Psoas muscle (tissue), 8 donors: ENCODE measurements around the gene ZNF683. TPM values are rescaled to one million over a fixed set of nuclear protein-coding genes. Genes with fewer than 3 reads are reported as not detected.

Experiments
- ATAC-seq, 4 donors: fragments of 200-7000 bp; cut with Tn5 transposase; one replicate each; pipeline ENCODE4 v1.9.1; 2020; ENCODE audit warnings: moderate library complexity in 3 of 4, mild to moderate bottlenecking in 2 of 4
- DNase-seq, 2 donors: peaks; one replicate each; pipeline ENCODE4 v3.0.0-alpha.2; 2020
- H3K27ac ChIP-seq: fragments of 200-600 bp; one replicate; pipeline ENCODE4 v1.8.0; 2022
- H3K27me3 ChIP-seq, 3 donors: fragments of 200-600 bp in 1 of 3; one replicate each; pipeline versions ENCODE4 v1.6.1 to v1.8.0; 2013 to 2022; ENCODE audit warnings: low read length in 2 of 3, mild to moderate bottlenecking in 2 of 3, moderate library complexity in 1 of 3; ENCODE audit not compliant: insufficient read depth in 3 of 3
- H3K36me3 ChIP-seq, 2 donors: fragments of 200-600 bp in 1 of 2; one replicate each; pipeline versions ENCODE4 v1.6.1 to v1.8.0; 2013 to 2022; ENCODE audit warnings: low read depth in 1 of 2, mild to moderate bottlenecking in 1 of 2, moderate library complexity in 1 of 2; ENCODE audit not compliant: insufficient read depth in 1 of 2
- H3K4me1 ChIP-seq: fragments of 200-600 bp; one replicate; pipeline ENCODE4 v1.8.0; 2022
- H3K4me3 ChIP-seq: fragments of 200-600 bp; one replicate; pipeline ENCODE4 v1.8.0; 2022; ENCODE audit warnings: mild to moderate bottlenecking
- H3K9me3 ChIP-seq: fragments of 200-600 bp; one replicate; pipeline ENCODE4 v1.8.0; 2022
- CTCF ChIP-seq: fragments of 200-600 bp; IDR thresholded peaks from one replicate; pipeline ENCODE4 v1.8.0; 2022; ENCODE audit warnings: antibody characterized with exemption
- WGBS, 3 donors: extraction: QIAGEN DNeasy Blood & Tissue Kit; methylation state at CpG; one replicate each; pipeline versions ENCODE4 v1.1.6 to v1.1.7; 2013; 5-methylcytosine and 5-hydroxymethylcytosine counted together
- intact Hi-C, 2 donors: fragments of 100-400 bp; cut with DNase I; formaldehyde crosslinking; loops; one replicate each; pipeline versions ENCODE4 v1.11.0 to v1.14.2; 2022
- polyA plus RNA-seq, 3 donors: library from polyadenylated mRNA; stranded (reverse); fragments of 200-250 nt; gene quantifications; one replicate each; pipeline ENCODE4 v1.2.3, GENCODE V29; 2013
- total RNA-seq, 4 donors: library from RNA; stranded (reverse); fragmentation: NEBNext Ultra II Directional in 2 of 4; extraction: Animal tissue kit (Norgen Biotek cat#: 25700) in 2 of 4; gene quantifications; one replicate each; pipeline versions ENCODE4 v1.2.1 to v1.2.4, GENCODE V29; 2021 to 2023
- donor health status: healthy with polysubstance abuse.
- donor health status: DM: no; HTN: no; CAD: no; lungs with moderate emphysema.
- donor health status: Bipolar disorder and iron deficiency.
- donor health status: healthy.
- donor health status: DM: yes; HTN: yes; CAD: no.
- donor health status: DM: no; HTN: no; CAD: no.
- donor health status: DM: no; HTN: no; CAD: no.
- donor health status: DM: yes; HTN: yes; CAD: no.

The ZNF683 gene
- total and polyA plus RNA-seq, 7 donors = 0.06 TPM; not detected in 6

DNA sequence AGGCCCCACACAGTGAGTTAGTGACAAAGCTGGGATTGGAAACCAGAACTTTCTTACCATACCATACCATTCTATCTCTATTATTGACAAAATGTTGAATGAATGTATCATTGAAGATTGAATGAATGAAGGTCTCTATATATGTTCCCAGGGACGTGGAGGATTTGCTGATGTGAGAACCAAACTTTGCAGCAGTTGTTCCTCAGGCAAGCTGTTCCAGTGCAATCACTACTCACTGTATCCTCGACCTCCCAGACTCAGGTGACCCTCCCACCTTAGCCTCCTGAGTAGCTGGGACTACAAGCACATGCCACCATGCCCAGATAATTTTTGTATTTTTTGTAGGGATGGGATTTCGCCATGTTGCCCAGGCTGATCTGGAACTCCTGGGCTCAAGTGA lies 26.5 kb upstream of the ZNF683 start:
- no peak for DNase-seq
- no peak overlapping the region for H3K4me3 ChIP-seq
- peaks cover 0 to 10% (median 4%) of the 10 kb centered on the region in 3 donors for H3K27me3 ChIP-seq
- no peaks in the 10 kb centered on the region for H3K9me3 ChIP-seq
- no peak for ATAC-seq
- no peak overlapping the region for H3K27ac ChIP-seq
- 71 to 80% (median 75%) methylated on average over 3 of the region's 3 CpGs for WGBS, 3 donors
- TF ChIP-seq CTCF = no peak
- H3K4me1 ChIP-seq = no peaks in the 10 kb centered on the region
- H3K36me3 ChIP-seq = no peaks in the 10 kb centered on the region
- intact Hi-C loops = no loop called here

GRCh38 chr1:26395754-26396153 lies 23.2 kb upstream of the ZNF683 start:
- Histone ChIP-seq H3K27me3 (no peaks in the 10 kb centered on the region), H3K4me3 (no peak overlapping the region), H3K27ac (no peak overlapping the region), H3K9me3 (no peaks in the 10 kb centered on the region), H3K4me1 (no peaks in the 10 kb centered on the region), H3K36me3 (no peaks in the 10 kb centered on the region)
- ATAC-seq (no peak), DNase-seq (no peak)
- no peak for TF ChIP-seq CTCF
- intact Hi-C loops = no loop called here
- WGBS, 3 donors = 71 to 90% (median 85%) methylated on average over 8 of the region's 8 CpGs

DNA sequence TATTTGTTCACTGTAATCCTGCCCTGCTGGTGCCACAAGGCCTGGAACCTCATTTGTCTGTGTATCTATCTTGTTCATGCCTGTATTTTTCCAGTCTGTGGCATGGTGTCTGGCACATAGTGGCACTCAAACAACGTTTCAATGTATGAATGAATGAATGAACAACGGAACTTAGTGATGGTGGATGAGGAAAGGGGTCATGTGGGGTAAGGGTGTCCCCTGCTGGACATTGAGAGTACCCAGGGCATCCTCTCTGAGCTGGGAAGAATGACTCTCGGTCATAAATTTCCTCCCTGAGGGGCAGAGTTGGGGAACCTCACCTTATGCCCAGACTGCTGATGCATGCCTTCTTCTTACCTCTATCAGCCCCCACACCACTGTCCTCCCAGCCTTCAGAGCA lies 18.9 kb upstream of the ZNF683 start:
- no peak for ATAC-seq
- peaks cover 0 to 2% (median 0%) of the 10 kb centered on the region in 3 donors for H3K27me3 ChIP-seq

DNA sequence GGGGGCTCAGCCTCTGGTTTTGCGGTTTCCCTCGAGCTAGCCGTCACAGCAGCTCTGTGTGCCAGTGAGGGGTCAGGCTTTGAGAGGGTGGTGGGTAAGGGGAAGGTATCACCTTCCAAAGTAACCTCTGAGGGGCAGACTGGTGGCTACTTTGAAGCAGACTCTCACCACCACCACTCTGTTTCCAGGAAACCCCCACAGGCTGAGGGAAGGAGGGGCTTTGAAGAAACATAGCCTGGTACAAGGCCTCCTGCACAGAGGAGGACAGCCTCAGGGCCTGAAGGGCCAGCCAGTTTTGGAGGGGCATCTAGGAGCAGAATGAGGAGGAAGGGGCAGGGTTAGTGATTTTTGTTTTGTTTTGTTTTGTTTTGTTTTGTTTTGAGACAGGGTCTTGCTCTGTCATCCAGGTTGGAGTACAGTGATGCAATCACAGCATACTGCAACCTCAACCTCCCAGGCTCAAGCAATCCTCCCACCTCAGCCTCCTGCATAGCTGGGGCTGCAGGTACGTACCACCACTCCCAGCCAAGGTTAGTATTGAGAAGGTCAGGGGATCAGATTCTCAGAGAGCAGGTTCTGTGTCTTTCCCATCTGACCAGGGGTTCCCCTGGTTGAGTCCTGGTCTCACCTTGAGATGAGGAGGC lies 17.2 kb upstream of the ZNF683 start:
- DNase-seq (no peak), ATAC-seq (no peak)
- whole genome bisulfite sequencing, 3 donors = 57 to 70% (median 62%) methylated on average over 4 of the region's 4 CpGs
- peaks cover 0 to 5% (median 0%) of the 10 kb centered on the region in 3 donors for H3K27me3 ChIP-seq
- H3K4me1 ChIP-seq = no peaks in the 10 kb centered on the region
- no peak overlapping the region for H3K27ac ChIP-seq
- no peak for TF ChIP-seq CTCF
- no peaks in the 10 kb centered on the region for H3K9me3 ChIP-seq
- H3K36me3 ChIP-seq = no peaks in the 10 kb centered on the region
- no peak overlapping the region for H3K4me3 ChIP-seq
- intact Hi-C loops = no loop called here

More for the DNA sequence above, 18.9 kb upstream of the ZNF683 start:
- no peak for TF ChIP-seq CTCF
- intact Hi-C loops = no loop called here
- 2 to 11% (median 6%) methylated on average over 3 of the region's 3 CpGs for WGBS, 3 donors
- DNase-seq = no peak
- Histone ChIP-seq H3K4me3 (no peak overlapping the region), H3K9me3 (no peaks in the 10 kb centered on the region), H3K27ac (no peak overlapping the region), H3K4me1 (no peaks in the 10 kb centered on the region), H3K36me3 (no peaks in the 10 kb centered on the region)
